Right cardiac atrium (tissue), 5 donors: Measurements from ENCODE around the gene DUSP3. TPM values are rescaled to one million over a fixed set of nuclear protein-coding genes. Genes with fewer than 3 reads are reported as not detected.

ENCODE experiments used
- ATAC-seq, 2 donors: fragments of 200-7000 bp; cut with Tn5 transposase; one replicate each; pipeline versions ENCODE4 v1.8.0 to v1.9.1; 2020; ENCODE audit warnings: moderate library complexity in 2 of 2, mild to moderate bottlenecking in 1 of 2
- DNase-seq, 3 donors: peaks; one replicate each; pipeline ENCODE4 v3.0.0-alpha.2; 2020
- H3K27ac ChIP-seq: one replicate; pipeline ENCODE4 v1.5.1; 2013; ENCODE audit warnings: mild to moderate bottlenecking, low read length, control low read depth, moderate library complexity
- H3K27me3 ChIP-seq: one replicate; pipeline ENCODE4 v1.6.1; 2013; ENCODE audit not compliant: control insufficient read depth, insufficient read depth
- H3K4me1 ChIP-seq: one replicate; pipeline ENCODE4 v1.6.1; 2013; ENCODE audit warnings: low read length; ENCODE audit not compliant: control insufficient read depth, insufficient read depth
- H3K4me3 ChIP-seq: one replicate; pipeline ENCODE4 v1.5.1; 2013; ENCODE audit warnings: low read length, control low read depth
- H3K9me3 ChIP-seq: one replicate; pipeline ENCODE4 v1.6.1; 2013; ENCODE audit warnings: low read length; ENCODE audit not compliant: control insufficient read depth
- WGBS: extraction: QIAGEN DNeasy Blood & Tissue Kit; methylation state at CpG from one replicate; pipeline ENCODE4 v1.1.7; 2013; 5-methylcytosine and 5-hydroxymethylcytosine counted together
- intact Hi-C, 4 donors: fragments of 100-400 bp; cut with DNase I; formaldehyde crosslinking; loops; one replicate each; pipeline versions ENCODE4 v1.11.0 to v1.14.0; 2022 to 2023
- polyA plus RNA-seq: library from polyadenylated mRNA; stranded (reverse); fragments of 200-250 nt; gene quantifications from one replicate; pipeline ENCODE4 v1.2.3, GENCODE V29; 2013
- total RNA-seq, 4 donors: library from RNA; stranded (reverse); fragmentation: NEBNext Ultra II Directional; extraction: Animal tissue kit (Norgen Biotek cat#: 25700); gene quantifications; one replicate each; pipeline ENCODE4 v1.2.1, GENCODE V29; 2021
- donor health status: healthy with polysubstance abuse.
- donor health status: DM: no; HTN: yes; CAD: no.
- donor health status: DM: no; HTN: no; CAD: no.
- donor health status: DM: no; HTN: yes; CAD: no; lungs with severe emphysema.
- donor health status: DM: yes; HTN: yes; CAD: no.

The DUSP3 gene
- total and polyA plus RNA-seq, 5 donors, result 137 to 180 (median 148) TPM

GRCh38 chr17:43768943-43769342 lies 9.8 kb downstream of the DUSP3 start:
- no peak for DNase-seq
- 88% methylated on average over 7 of the region's 7 CpGs for WGBS
- intact Hi-C loops, result no loop called here
- Histone ChIP-seq H3K4me1 (peaks cover 2% of the 10 kb centered on the region), H3K9me3 (no peaks in the 10 kb centered on the region), H3K27me3 (no peaks in the 10 kb centered on the region), H3K4me3 (no peak overlapping the region), H3K27ac (no peak overlapping the region)
- ATAC-seq, result peak in 1 of 2 donors; percentile 3

GRCh38 chr17:43768382-43768781 lies 10.4 kb downstream of the DUSP3 start:
- Histone ChIP-seq H3K4me3 (no peak overlapping the region), H3K4me1 (peaks cover 2% of the 10 kb centered on the region), H3K27me3 (no peaks in the 10 kb centered on the region), H3K27ac (no peak overlapping the region), H3K9me3 (no peaks in the 10 kb centered on the region)
- intact Hi-C loops, result no loop called here
- WGBS, result 34% methylated on average over 9 of the region's 9 CpGs
- DNase-seq (peak; percentile 53 to 77 (median 74)), ATAC-seq (peak; percentile 53 to 57)

- H3K27ac ChIP-seq, result no peak overlapping the region
- intact Hi-C loops, result no loop called here
- H3K27me3 ChIP-seq, result no peaks in the 10 kb centered on the region
- no peak overlapping the region for H3K4me3 ChIP-seq
- ATAC-seq, result no peak
- peaks cover 2% of the 10 kb centered on the region for H3K4me1 ChIP-seq
- WGBS, result 78% methylated on average over 5 of the region's 5 CpGs
- DNase-seq, result no peak
- no peaks in the 10 kb centered on the region for H3K9me3 ChIP-seq
These were observed 11.1 kb downstream of the DUSP3 start for GRCh38 chr17:43767713-43768059.

GRCh38 chr17:43767053-43767712 lies 11.6 kb downstream of the DUSP3 start:
- ATAC-seq (peak in 1 of 2 donors; percentile 6), DNase-seq (no peak)
- no peak overlapping the region for H3K4me3 ChIP-seq
- 86% methylated on average over 6 of the region's 6 CpGs for WGBS
- no peaks in the 10 kb centered on the region for H3K27me3 ChIP-seq
- H3K4me1 ChIP-seq, result peaks cover 2% of the 10 kb centered on the region
- no peak overlapping the region for H3K27ac ChIP-seq
- intact Hi-C loops, result no loop called here
- H3K9me3 ChIP-seq, result no peaks in the 10 kb centered on the region

GRCh38 chr17:43766413-43767052 lies 12.2 kb downstream of the DUSP3 start:
- Histone ChIP-seq H3K4me1 (peaks cover 2% of the 10 kb centered on the region), H3K9me3 (no peaks in the 10 kb centered on the region), H3K4me3 (no peak overlapping the region), H3K27me3 (no peaks in the 10 kb centered on the region), H3K27ac (no peak overlapping the region)
- 62% methylated on average over 7 of the region's 7 CpGs for WGBS
- ATAC-seq (peak in 1 of 2 donors; percentile 8), DNase-seq (peak; percentile 68 to 89 (median 78))
- intact Hi-C loops, result no loop called here

GRCh38 chr17:43760254-43760852 lies 18.4 kb downstream of the DUSP3 start:
- H3K27ac ChIP-seq, result no peak overlapping the region
- H3K27me3 ChIP-seq, result no peaks in the 10 kb centered on the region
- ATAC-seq, result peak; percentile 82 to 85
- peak; percentile 91 to 97 (median 96) for DNase-seq
- no peak overlapping the region for H3K4me3 ChIP-seq
- H3K4me1 ChIP-seq, result peaks cover 2% of the 10 kb centered on the region
- intact Hi-C loops, result loop anchor here in 3 of 4 donors (2.0 to 5.0 kb wide), 3 partner anchors 64 to 183 kb away; no protein-coding TSS in a partner anchor
- WGBS, result 7% methylated on average over 10 of the region's 10 CpGs
- H3K9me3 ChIP-seq, result no peaks in the 10 kb centered on the region

GRCh38 chr17:43759836-43760235 lies 18.9 kb downstream of the DUSP3 start:
- Histone ChIP-seq H3K4me3 (no peak overlapping the region), H3K9me3 (no peaks in the 10 kb centered on the region), H3K27ac (no peak overlapping the region), H3K4me1 (peaks cover 3% of the 10 kb centered on the region), H3K27me3 (no peaks in the 10 kb centered on the region)
- no peak for DNase-seq
- ATAC-seq, result no peak
- WGBS, result 60% methylated on average over 7 of the region's 7 CpGs
- intact Hi-C loops, result loop anchor here (2.0 to 10.0 kb wide), 5 partner anchors 63 to 205 kb away; no protein-coding TSS in a partner anchor

- ATAC-seq (no peak), DNase-seq (no peak)
- H3K27me3 ChIP-seq, result no peaks in the 10 kb centered on the region
- intact Hi-C loops, result loop anchor here (2.0 to 10.0 kb wide), 3 partner anchors 64 to 204 kb away; no protein-coding TSS in a partner anchor
- no peak within 1 kb of the TSS for H3K4me3 ChIP-seq
- H3K27ac ChIP-seq, result no peak within 1 kb of the TSS
- H3K4me1 ChIP-seq, result peaks cover 3% of the 10 kb centered on the region
- no peaks in the 10 kb centered on the region for H3K9me3 ChIP-seq
- WGBS, result 86% methylated on average over 24 of the region's 24 CpGs
These were observed 20.1 kb downstream of the DUSP3 start, which contains the start of gene SOST for GRCh38 chr17:43758497-43759174. Gene SOST, minus strand, starts transcription at chr17:43758791. Its CDS starts 50 bp downstream, at chr17:43758741.

GRCh38 chr17:43758086-43758485 lies 20.7 kb downstream of the DUSP3 start:
- Histone ChIP-seq H3K4me3 (no peak overlapping the region), H3K27me3 (no peaks in the 10 kb centered on the region), H3K4me1 (peaks cover 3% of the 10 kb centered on the region), H3K9me3 (no peaks in the 10 kb centered on the region), H3K27ac (no peak overlapping the region)
- DNase-seq (no peak), ATAC-seq (no peak)
- 91% methylated on average over 6 of the region's 6 CpGs for WGBS
- intact Hi-C loops, result loop anchor here (2.0 to 10.0 kb wide), 3 partner anchors 63 to 203 kb away; no protein-coding TSS in a partner anchor

- DNase-seq (no peak), ATAC-seq (no peak)
- Histone ChIP-seq H3K4me1 (peaks cover 3% of the 10 kb centered on the region), H3K4me3 (no peak overlapping the region), H3K27me3 (no peaks in the 10 kb centered on the region), H3K9me3 (no peaks in the 10 kb centered on the region), H3K27ac (no peak overlapping the region)
- 88% methylated on average over 8 of the region's 8 CpGs for WGBS
- intact Hi-C loops, result loop anchor here (2.0 to 10.0 kb wide), 3 partner anchors 54 to 202 kb away; no protein-coding TSS in a partner anchor
These were observed 21.6 kb downstream of the DUSP3 start for GRCh38 chr17:43757171-43757660.
